Right renal cortex interstitium (tissue), 3 donors: ENCODE results near the gene SYNE3. TPM values are rescaled to one million over a fixed set of nuclear protein-coding genes. Genes with fewer than 3 reads are reported as not detected.

ENCODE experiments used
- DNase-seq, 3 donors: peaks; one replicate each; pipeline ENCODE4 v3.0.0-alpha.2; 2013; ENCODE audit warnings: low read depth in 3 of 3, low spot score in 2 of 3
- polyA plus RNA-seq, 3 donors: library from polyadenylated mRNA; unstranded; fragments of 120-200 nt; gene quantifications; one replicate each; pipeline ENCODE4 v1.2.1, GENCODE V29; 2013; ENCODE audit not compliant: insufficient read length in 3 of 3

The SYNE3 gene
- polyA plus RNA-seq, 3 donors: 1.6 to 2.2 (median 1.9) TPM

- DNase-seq: no peak
Measured at GRCh38 chr14:95541932-95542930, 25.8 kb upstream of the SYNE3 start.

- no peak for DNase-seq
Measured at GRCh38 chr14:95541346-95541745, 24.9 kb upstream of the SYNE3 start.

- no peak for DNase-seq
Measured at GRCh38 chr14:95540236-95540855, 23.9 kb upstream of the SYNE3 start.

- no peak for DNase-seq
Measured at GRCh38 chr14:95538801-95539509, 22.5 kb upstream of the SYNE3 start.

GRCh38 chr14:95537298-95538089, 21.0 kb upstream of the SYNE3 start:
- DNase-seq: no peak

- no peak for DNase-seq
Measured at GRCh38 chr14:95536671-95537070, 20.2 kb upstream of the SYNE3 start.

- DNase-seq: no peak
Measured at GRCh38 chr14:95536036-95536593, 19.7 kb upstream of the SYNE3 start.

- DNase-seq: no peak
Measured at GRCh38 chr14:95535226-95536021, 19.0 kb upstream of the SYNE3 start.

- DNase-seq: peak; percentile 99 to 100 (median 100)
Measured at GRCh38 chr14:95534299-95535225, 18.1 kb upstream of the SYNE3 start, which contains the start of gene GLRX5. GLRX5 (plus strand) TSS chr14:95535050; CDS start chr14:95535090, 40 bp downstream.

- no peak for DNase-seq
Measured at GRCh38 chr14:95533822-95534221, 17.4 kb upstream of the SYNE3 start.

- DNase-seq: no peak
Measured at GRCh38 chr14:95533391-95533821, 17.0 kb upstream of the SYNE3 start.

- DNase-seq: no peak
Measured at GRCh38 chr14:95531969-95532368, 15.5 kb upstream of the SYNE3 start.

- no peak for DNase-seq
Measured at GRCh38 chr14:95531473-95531872, 15.0 kb upstream of the SYNE3 start.

- no peak for DNase-seq
Measured at GRCh38 chr14:95530473-95531276, 14.2 kb upstream of the SYNE3 start.

- DNase-seq: no peak
Measured at GRCh38 chr14:95529216-95529615, 12.8 kb upstream of the SYNE3 start.

GRCh38 chr14:95527387-95528002, 11.0 kb upstream of the SYNE3 start:
- DNase-seq: no peak
